ENCODE measurements around the gene PTPRU. TPM values are rescaled to one million over a fixed set of nuclear protein-coding genes. Genes with fewer than 3 reads are reported as not detected.
A peak's percentile ranks its signal among the peaks of the same experiment; 100 is the strongest.

Gene PTPRU
- total and polyA plus RNA-seq, 5 experiments from 2014 or later: 0.54 TPM; not detected in 4

DNA sequence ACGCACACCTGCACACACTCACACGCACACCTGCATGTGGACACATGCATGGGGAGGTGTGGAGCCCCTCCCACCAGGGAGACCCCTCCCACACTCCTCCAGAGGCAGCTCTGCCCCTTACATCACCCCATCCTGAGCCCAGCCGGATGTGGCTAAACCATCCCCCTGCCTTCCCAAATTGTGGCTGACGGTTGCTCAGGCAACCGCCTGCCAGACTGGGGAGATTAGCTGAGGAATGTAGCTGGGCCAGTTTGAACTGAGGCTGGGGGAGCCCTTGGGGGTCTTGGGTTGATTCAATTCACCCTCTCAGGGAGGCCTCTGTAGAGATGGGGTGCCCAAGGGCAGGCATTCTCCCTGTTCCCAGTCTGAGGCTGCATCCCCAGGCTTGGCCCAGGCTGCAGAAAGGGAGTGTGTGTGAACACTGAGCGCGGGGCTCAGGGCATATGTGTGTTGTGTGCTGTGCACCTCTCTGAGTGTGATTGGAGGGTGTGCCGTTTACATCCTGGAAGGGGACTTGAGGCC, 12.9 kb downstream of the PTPRU start:
- DNase-seq: no peak
- POLR2A ChIA-PET: no interaction called here
- Mint-ChIP-seq H3K4me1 (no peaks in the 10 kb centered on the region), H3K9me3 (no peaks in the 10 kb centered on the region), H3K27ac (no peak overlapping the region), H3K4me3 (peak overlapping the region in 1 of 10 donors; percentile 41), H3K36me3 (no peaks in the 10 kb centered on the region), H3K27me3 (peaks cover 2 to 39% (median 12%) of the 10 kb centered on the region in 5 donors)
- no peak for ATAC-seq

- H3K9me3 Mint-ChIP-seq: no peaks in the 10 kb centered on the region
- H3K27ac Mint-ChIP-seq: no peak overlapping the region
- POLR2A ChIA-PET: no interaction called here
- no peaks in the 10 kb centered on the region for H3K4me1 Mint-ChIP-seq
- DNase-seq: no peak
- ATAC-seq: no peak
- peaks cover 2 to 39% (median 12%) of the 10 kb centered on the region in 5 donors for H3K27me3 Mint-ChIP-seq
- no peaks in the 10 kb centered on the region for H3K36me3 Mint-ChIP-seq
- no peak overlapping the region for H3K4me3 Mint-ChIP-seq
Measured at GRCh38 chr1:29249951-29250581, 13.7 kb downstream of the PTPRU start.

DNA sequence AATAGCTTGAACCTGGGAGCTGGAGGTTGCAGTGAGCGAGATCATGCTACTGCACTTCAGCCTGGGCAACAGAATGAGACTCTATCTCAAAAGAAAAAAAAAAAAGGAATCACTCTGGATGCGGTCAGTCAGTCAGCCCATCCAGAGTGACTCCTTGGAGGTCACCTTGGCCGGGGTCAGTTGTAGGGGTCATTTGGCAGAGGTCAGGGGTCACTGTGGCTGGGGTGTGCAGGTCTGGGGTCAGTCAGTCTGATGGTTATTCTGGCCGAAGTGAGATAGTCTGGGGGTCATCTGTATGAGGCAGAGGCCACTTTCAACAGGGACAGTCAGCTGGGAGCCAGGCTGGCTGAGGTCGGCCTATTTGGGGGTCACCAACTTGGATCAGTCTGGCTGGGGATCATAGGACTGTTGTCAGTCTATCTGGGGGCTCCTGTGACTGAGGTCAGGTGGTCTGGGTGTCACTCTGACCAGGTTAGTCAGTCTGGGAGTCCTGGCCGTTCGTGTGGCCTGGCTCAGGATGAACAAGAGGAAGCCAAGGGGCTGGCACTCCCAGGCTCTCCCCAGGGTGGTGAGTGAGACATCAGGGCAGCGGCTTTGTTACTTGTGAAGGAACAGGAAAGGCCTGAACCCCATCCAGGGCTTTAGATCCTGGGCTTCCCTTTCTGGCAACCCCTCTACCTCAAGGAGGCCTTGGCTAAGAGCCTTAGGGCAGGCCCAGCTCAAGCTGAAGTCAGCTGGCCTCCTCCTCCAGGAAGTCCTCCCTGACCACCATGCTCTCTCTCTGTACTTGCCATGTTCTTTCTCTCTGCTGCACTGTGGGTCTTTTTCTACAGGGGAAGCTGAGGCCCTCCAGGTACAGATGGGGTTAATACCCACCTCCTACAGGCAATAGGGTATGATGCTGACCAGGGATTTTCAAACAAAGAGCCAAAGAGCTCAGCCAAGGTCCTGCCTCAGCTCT, 15.1 kb downstream of the PTPRU start:
- Mint-ChIP-seq H3K9me3 (no peaks in the 10 kb centered on the region), H3K4me3 (no peak overlapping the region), H3K27ac (no peak overlapping the region), H3K4me1 (no peaks in the 10 kb centered on the region), H3K36me3 (no peaks in the 10 kb centered on the region), H3K27me3 (peaks cover 2 to 44% (median 10%) of the 10 kb centered on the region in 5 donors)
- no peak for ATAC-seq
- POLR2A ChIA-PET: interaction anchor here (0.6 kb wide), 1 partner anchor 41 kb away, joined by 7 read pairs; no protein-coding TSS in a partner anchor
- no peak for DNase-seq

DNA sequence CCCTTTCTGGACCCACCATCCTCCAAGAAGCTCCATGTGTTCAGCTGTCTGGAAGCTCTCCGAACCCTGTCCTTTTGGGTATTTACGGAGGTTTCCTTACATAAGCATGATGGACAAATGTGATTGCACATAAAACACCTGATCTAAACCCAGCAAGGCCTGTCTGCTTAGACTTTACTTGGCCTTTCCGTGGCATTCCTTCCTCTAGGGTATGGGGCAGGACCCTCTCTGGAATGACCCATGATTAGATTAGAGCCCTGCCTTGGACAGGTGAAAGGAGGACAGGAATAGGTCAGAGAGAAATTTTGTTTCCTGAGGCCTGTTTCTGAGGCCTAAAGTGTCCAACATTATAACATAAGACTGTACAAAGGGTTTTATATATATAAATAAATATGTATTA, 16.9 kb downstream of the PTPRU start:
- DNase-seq (no peak), ATAC-seq (no peak)
- POLR2A ChIA-PET: no interaction called here
- H3K36me3 Mint-ChIP-seq: peaks cover 0 to 2% (median 0%) of the 10 kb centered on the region in 3 donors
- no peak overlapping the region for H3K27ac Mint-ChIP-seq
- no peaks in the 10 kb centered on the region for H3K4me1 Mint-ChIP-seq
- H3K9me3 Mint-ChIP-seq: no peaks in the 10 kb centered on the region
- peaks cover 0 to 39% (median 12%) of the 10 kb centered on the region in 5 donors for H3K27me3 Mint-ChIP-seq
- H3K4me3 Mint-ChIP-seq: no peak overlapping the region

- no peak for ATAC-seq
- Mint-ChIP-seq H3K27ac (no peak overlapping the region), H3K4me1 (peaks cover 0 to 2% (median under 1%) of the 10 kb centered on the region in 4 donors), H3K9me3 (no peaks in the 10 kb centered on the region), H3K4me3 (no peak overlapping the region), H3K36me3 (peaks cover 0 to 2% (median 0%) of the 10 kb centered on the region in 3 donors), H3K27me3 (peaks cover 0 to 36% (median 18%) of the 10 kb centered on the region in 5 donors)
- POLR2A ChIA-PET: no interaction called here
- no peak for DNase-seq
Measured at GRCh38 chr1:29254346-29254745, 18.0 kb downstream of the PTPRU start.

GRCh38 chr1:29255134-29255666, 18.9 kb downstream of the PTPRU start:
- no peak for ATAC-seq
- H3K9me3 Mint-ChIP-seq: peaks cover 0 to 2% (median 0%) of the 10 kb centered on the region in 9 donors
- no peak overlapping the region for H3K27ac Mint-ChIP-seq
- peaks cover 2 to 8% (median 4%) of the 10 kb centered on the region in 4 donors for H3K4me1 Mint-ChIP-seq
- H3K4me3 Mint-ChIP-seq: no peak overlapping the region
- H3K36me3 Mint-ChIP-seq: peaks cover 0 to 2% (median 0%) of the 10 kb centered on the region in 3 donors
- DNase-seq: no peak
- POLR2A ChIA-PET: no interaction called here
- H3K27me3 Mint-ChIP-seq: peaks cover 0 to 33% (median 17%) of the 10 kb centered on the region in 5 donors

DNA sequence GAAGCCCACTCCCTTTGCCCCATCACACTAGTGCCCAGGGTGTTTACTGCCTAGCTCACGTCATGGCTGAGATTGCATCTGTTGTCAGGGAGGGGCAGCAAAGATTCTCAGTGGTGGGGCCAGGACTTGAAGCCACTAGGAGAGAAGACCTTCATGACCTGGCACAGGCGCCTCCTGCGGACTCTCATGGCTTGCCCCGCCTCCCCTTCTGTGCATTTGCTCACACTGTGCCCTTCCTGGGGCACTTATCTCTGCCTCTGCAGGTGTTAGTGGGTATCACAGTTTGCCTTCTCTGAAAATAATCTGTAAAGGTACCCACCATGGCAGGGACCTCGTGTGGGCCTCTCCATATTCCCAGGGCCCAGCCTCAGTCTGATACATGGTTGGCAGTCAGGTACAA, 20.1 kb downstream of the PTPRU start:
- H3K4me3 Mint-ChIP-seq: no peak overlapping the region
- H3K27ac Mint-ChIP-seq: no peak overlapping the region
- peaks cover 4 to 40% (median 25%) of the 10 kb centered on the region in 5 donors for H3K27me3 Mint-ChIP-seq
- DNase-seq (no peak), ATAC-seq (peak in 1 of 2 donors; percentile 43)
- POLR2A ChIA-PET: no interaction called here
- H3K9me3 Mint-ChIP-seq: peaks cover 0 to 2% (median 0%) of the 10 kb centered on the region in 9 donors
- peaks cover 0 to 2% (median 0%) of the 10 kb centered on the region in 3 donors for H3K36me3 Mint-ChIP-seq
- H3K4me1 Mint-ChIP-seq: peaks cover 3 to 14% (median 8%) of the 10 kb centered on the region in 4 donors

GRCh38 chr1:29256979-29257804, 20.9 kb downstream of the PTPRU start:
- Mint-ChIP-seq H3K9me3 (peaks cover 0 to 2% (median 0%) of the 10 kb centered on the region in 9 donors), H3K4me1 (peaks cover 3 to 14% (median 8%) of the 10 kb centered on the region in 4 donors), H3K27me3 (peaks cover 7 to 46% (median 32%) of the 10 kb centered on the region in 5 donors), H3K4me3 (no peak overlapping the region), H3K36me3 (peaks cover 0 to 2% (median 0%) of the 10 kb centered on the region in 3 donors), H3K27ac (no peak overlapping the region)
- DNase-seq (no peak), ATAC-seq (no peak)
- POLR2A ChIA-PET: no interaction called here

DNA sequence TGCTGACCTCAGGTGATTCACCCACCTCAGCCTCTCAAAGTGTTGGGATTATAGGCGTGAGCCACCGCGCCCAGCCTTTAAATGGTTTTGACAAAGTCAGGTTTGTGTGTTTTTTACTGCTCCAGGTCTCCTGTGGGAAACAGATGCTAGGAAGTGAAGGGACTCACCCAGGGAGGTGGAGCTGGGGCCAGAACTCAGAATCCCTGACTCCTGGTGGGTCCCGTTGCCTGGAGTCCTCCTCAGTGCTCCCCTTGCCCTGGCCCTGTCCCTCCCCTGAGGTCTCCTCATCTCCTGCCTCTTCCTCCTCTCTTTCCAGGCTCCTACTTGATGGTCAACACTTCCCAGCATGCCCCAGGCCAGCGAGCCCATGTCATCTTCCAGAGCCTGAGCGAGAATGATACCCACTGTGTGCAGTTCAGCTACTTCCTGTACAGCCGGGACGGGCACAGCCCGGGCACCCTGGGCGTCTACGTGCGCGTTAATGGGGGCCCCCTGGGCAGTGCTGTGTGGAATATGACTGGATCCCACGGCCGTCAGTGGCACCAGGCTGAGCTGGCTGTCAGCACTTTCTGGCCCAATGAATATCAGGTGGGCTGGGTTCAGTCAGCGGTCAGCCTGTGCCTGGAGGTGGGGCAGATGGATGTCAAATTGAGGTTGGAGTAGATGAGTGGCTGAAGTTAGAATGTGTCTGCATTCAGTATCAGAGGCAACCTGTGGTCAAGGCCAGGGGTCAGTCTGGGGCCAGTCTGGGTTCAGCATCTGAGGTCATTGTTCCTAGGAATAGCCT, 22.1 kb downstream of the PTPRU start:
- POLR2A ChIA-PET: no interaction called here
- H3K27ac Mint-ChIP-seq: no peak overlapping the region
- ATAC-seq: no peak
- peak in 1 of 10 donors; percentile 53 for DNase-seq
- peaks cover 0 to 2% (median 0%) of the 10 kb centered on the region in 9 donors for H3K9me3 Mint-ChIP-seq
- peaks cover 10 to 50% (median 38%) of the 10 kb centered on the region in 5 donors for H3K27me3 Mint-ChIP-seq
- peaks cover 0 to 2% (median 0%) of the 10 kb centered on the region in 3 donors for H3K36me3 Mint-ChIP-seq
- H3K4me1 Mint-ChIP-seq: peaks cover 3 to 14% (median 8%) of the 10 kb centered on the region in 4 donors
- H3K4me3 Mint-ChIP-seq: peak overlapping the region in 9 of 10 donors; percentile 25 to 74 (median 55)

GRCh38 chr1:29258976-29259801, 22.9 kb downstream of the PTPRU start:
- POLR2A ChIA-PET: no interaction called here
- Mint-ChIP-seq H3K27ac (no peak overlapping the region), H3K9me3 (peaks cover 0 to 5% (median 0%) of the 10 kb centered on the region in 9 donors), H3K4me3 (peak overlapping the region in 9 of 10 donors; percentile 45 to 79 (median 59)), H3K4me1 (peaks cover 3 to 14% (median 8%) of the 10 kb centered on the region in 4 donors), H3K36me3 (peaks cover 0 to 2% (median 0%) of the 10 kb centered on the region in 3 donors), H3K27me3 (peaks cover 15 to 50% (median 42%) of the 10 kb centered on the region in 5 donors)
- DNase-seq (peak in 1 of 10 donors; percentile 32), ATAC-seq (peak; percentile 60 to 70)

All from naive thymus-derived CD8-positive, alpha-beta T cell (primary cell).